GM12873 (cell line): ENCODE measurements around the gene MAP2K6.

ENCODE experiments used
- CTCF ChIP-seq: IDR thresholded peaks from 2 replicates; pipeline ENCODE4 v1.5.1; 2012; ENCODE audit warnings: low read depth, mild to moderate bottlenecking, moderate library complexity, low read length, control low read depth; ENCODE audit not compliant: insufficient read depth; ENCODE audit errors: missing control alignments

MAP2K6 gene

GRCh38 chr17:69470702-69471101 is 56.2 kb downstream of the MAP2K6 start:
- TF ChIP-seq CTCF = no peak

- no peak for TF ChIP-seq CTCF
These were observed 56.9 kb downstream of the MAP2K6 start for GRCh38 chr17:69471406-69471805.

GRCh38 chr17:69473841-69474831 is 59.6 kb downstream of the MAP2K6 start:
- no peak for TF ChIP-seq CTCF

- no peak for TF ChIP-seq CTCF
These were observed 62.9 kb downstream of the MAP2K6 start for GRCh38 chr17:69477204-69477902.

GRCh38 chr17:69477903-69478266 is 63.4 kb downstream of the MAP2K6 start:
- TF ChIP-seq CTCF = no peak

GRCh38 chr17:69478916-69479315 is 64.4 kb downstream of the MAP2K6 start:
- TF ChIP-seq CTCF = no peak

- TF ChIP-seq CTCF = no peak
These were observed 65.7 kb downstream of the MAP2K6 start for GRCh38 chr17:69480245-69480644.
